NCI-H345 treated with DMSO at 0.1 percent for 48 hours (cell line): ENCODE data around the gene RNF213.

Source experiments
- DNase-seq: peaks from one replicate; lab custom pipeline; 2025; ENCODE audit not compliant: unreplicated experiment; lab: John Stamatoyannopoulos, UW

Gene RNF213

DNA sequence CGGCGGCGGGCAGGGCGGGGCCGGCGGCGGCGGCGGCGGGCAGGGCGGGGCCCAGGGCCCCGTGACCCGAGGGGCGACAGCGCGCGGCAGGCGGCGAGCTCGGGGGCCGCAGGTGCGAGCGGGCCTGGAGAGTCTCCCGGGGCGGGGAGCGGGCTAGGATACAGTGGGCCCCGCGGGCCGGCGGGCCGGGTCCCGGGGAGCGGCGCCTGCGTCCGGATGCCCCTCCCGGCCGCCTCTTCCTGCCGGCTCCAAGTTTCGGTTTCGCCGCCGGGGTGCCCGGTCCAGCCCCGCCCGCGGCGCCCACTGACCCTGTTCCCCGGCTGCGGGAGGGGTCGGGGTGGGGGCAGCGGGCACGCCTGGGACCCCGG, at the start of gene RNF213:
RNF213 (plus strand) TSS at position 62 of the 368 bp plus-strand sequence. CDS start 2,830 bp downstream, outside the sequence.
- DNase-seq = peak; percentile 41

DNA sequence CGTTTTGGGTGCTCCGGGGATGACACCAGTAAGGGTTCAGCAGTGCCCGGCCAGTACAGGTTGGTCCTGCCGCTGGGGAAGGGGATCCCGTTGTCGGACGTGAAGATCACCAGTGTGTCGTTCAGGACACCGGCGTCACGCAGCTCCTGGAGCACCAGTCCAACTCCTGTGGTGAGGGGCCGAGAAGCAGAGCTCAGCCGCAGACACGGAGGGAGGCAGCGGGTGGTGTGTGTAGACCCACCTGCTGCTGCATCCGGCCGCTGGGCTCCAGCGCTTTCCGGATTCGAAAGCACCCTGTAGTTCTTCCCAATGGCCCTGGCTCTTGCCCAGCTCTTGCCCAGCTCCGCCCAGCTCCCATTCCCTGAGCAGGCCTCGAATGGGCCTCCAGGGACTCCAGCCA, 48.5 kb upstream of the RNF213 start:
- DNase-seq = no peak

DNA sequence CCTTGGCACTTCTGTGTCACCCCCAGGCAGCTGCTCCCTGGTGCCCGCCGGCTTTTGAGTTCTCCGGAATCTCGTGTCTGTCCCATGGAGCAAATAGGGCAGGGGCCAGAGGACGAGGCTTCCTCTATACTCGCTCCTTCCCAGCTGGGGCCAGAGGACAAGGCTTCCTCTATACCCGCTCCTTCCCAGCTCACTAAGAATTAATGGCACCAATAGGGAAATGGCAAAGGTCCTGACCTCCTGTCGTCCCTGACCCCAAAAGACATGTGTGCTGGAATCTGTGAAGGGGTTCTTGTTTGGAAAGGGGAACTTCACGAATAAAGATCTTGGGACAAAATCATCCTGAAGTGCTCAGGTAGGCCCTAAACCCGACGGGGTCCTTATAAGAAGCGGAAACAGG, 48.1 kb upstream of the RNF213 start:
- DNase-seq = no peak

DNA sequence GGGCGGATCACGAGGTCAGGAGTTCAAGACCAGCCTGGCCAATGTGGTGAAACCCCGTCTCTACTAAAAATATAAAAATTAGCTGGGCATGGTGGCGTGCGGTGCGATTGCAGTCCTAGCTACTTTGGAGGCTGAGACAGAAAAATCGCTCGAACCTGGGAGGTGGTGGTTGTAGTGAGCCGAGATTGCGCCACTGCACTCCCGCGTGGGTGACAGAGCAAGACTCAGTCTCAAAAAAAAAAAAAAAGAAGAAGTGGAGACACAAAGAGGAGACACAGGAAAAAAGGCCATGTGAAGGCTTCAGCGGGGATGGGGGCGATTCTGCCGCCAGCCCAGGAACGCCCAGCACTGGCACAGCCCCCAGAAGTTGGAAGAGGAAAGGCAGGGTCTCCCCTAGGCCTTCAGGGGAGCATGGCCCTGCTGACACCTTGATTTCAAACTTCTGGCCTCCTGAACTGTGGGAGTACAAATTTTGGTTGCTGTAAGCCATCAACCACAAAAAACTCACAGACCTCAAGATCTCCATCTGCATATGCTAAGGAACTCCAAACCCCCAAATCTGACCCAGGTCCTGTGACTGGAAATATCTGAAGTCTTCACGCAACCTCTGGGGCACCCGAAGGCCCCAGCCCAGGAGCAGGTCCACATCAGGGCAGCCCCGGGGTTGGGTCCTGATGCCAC, 47.5 kb upstream of the RNF213 start:
- DNase-seq = no peak

DNA sequence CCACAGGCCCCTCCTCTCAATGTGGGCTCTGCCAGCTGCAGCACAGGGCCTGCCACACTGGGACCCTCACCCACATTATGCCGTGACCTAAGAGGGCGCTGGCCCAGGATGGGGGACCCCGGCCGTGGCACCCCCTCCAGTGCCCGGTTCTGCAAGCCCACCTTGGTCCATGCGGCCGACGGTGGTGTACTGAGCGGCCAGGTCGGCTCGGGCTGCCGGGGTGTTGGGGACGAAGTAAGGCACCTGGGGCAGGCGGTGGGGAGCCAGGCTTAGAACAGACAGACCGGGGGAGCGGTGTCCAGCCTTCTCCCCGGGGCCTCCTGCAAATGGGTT, 47.0 kb upstream of the RNF213 start:
- DNase-seq = no peak

DNA sequence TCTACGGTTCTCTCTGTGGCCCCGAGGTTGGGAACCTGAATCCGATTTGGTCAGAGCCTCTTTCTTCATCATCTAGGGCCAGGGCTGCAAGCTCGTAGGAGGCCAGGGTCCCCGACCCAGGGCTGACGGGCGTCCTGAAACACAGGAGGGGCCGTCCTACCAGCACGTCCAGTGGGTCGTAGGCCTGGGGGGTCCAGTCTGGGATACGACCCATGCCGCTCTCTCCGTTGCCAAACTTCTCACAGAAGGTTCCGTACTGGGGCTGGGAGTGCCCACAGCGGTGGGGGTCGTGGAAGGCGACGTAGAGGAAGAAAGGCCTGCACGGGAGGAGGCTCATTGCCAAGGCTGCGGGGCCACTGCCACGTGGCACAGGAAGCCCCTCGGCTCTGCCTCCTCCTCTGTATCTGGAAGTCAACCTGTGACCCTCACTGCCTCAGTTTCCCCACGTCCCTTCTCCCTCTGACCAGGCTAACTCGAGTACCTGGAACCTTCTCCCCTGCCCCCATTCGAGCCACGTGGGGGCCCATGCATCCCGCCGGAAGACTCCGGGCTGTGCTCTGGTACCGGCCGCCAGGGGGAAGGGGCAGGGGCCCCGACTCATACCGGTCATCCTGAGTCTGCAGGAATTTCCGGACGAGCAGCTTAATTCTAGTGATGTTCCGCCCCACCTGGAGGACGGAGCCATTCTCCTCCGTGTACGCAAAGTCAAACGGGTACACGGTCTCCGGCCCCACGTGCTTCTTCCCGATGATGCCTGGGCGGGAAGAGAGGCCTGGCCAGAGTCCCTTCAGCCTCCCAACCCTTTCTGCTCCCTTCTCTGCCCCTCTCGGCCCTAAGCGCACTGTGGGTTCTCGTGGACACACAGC, 46.4 kb upstream of the RNF213 start:
- DNase-seq = no peak

DNA sequence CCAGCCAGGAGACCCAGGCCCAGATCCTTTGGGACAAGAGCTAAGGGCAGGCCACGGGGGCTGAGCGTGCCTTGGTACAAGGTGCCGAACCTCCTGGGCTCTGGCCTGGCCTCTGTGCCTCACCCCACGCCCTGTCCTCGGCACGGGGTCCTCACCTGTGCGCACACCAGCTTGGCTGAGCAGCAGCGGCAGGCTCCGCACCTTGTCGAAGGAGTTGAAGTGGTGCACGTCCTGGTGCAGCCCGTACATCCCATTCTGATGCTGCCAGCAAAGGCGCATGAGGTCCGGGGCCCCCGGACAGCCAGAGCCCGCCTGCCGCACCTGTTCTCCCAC, 45.8 kb upstream of the RNF213 start:
- no peak for DNase-seq

DNA sequence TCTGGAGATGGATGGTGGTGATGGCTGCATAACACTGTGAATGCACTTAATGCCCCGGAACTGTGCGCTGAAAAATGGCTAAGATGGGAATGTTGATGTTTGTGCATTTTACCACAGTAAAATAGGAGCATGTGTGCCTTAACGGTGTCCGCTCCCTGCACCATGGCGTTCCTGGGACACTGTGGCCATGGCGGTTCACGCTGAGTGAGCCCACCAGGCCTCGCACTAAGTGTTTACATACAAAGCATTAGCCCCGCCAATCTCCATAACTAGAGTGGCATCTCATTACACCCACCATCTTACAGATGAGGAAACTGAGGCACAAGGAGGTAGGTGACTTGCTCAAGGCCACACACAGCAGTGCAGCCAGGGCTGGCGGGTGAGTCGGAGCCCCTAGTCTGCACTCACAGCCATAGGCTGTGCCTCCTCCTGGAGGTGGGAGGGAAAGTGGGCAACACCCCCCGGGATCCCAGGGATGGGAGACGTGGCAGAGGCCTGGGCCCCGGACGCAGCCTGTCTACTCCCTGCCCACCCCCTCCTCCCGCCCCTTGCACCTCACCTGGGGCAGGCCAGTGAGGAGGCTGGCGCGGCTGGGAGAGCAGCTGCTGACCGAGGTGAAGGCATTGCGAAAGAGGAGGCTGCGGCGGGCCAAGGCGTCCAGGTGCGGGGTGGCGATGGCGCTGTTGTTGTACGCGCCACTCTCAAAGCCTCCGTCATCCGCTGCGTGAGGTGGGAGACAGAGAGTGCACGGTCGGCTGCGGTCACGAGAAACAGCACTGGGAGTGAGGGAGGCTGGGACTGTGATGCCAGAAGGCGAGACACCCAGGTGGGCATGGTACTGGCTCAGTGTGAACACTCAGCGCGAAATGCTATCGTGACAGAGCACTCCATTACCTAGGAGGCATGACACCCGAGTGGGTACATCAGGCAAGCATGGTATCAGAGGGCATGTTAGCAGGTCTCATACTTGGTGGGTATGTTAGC, 43.9 kb upstream of the RNF213 start:
- no peak for DNase-seq

DNA sequence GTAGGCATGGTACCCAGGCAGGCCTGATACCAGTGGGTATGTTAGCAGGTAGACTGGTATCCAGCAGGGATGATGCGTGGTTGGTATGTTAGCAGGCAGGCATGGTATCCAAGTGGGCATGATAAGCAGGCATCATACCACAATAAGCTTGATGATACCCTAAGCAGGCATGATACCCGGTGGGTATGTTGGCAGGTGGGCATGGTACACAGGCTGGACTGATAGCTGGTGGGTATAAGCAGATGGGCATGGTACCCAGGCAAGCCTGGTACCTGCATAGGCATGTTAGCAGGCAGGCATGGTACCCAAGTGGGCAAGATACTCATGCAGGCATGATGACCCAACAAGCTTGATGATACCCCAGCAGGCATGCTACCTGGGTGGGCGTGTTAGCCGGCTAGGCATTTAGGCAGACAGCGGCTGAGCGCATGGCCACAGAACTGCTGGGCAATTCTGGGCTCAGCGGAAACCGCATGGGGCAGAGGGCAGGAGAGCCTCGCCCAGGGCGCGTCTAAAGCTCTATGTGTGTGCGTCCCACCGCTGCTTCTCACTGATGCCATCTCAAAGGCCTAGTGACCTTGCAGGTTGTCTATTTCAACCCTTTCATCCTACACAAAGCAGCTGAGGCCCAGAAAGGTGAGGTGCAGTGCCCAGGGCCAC, 42.8 kb upstream of the RNF213 start:
- no peak for DNase-seq

DNA sequence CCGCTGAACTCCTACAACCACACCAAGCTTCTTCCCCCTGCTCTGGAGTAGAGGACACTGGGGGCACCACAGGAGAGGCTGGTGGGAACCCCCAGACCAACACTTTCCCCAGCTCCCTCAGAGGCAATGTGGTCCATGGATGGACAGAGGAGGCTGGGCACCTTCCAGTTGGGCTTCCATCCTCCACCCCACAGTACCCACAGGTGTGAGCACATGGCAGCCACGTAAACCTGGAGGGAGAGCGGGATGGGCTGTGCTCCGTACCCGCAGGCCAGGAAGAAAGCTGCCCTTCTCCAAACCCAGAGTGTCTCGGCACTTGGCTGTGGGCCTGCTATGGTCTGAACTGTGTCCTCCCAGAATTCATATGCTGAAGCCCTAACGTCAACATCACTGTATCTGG, 42.3 kb upstream of the RNF213 start:
- DNase-seq = no peak

DNA sequence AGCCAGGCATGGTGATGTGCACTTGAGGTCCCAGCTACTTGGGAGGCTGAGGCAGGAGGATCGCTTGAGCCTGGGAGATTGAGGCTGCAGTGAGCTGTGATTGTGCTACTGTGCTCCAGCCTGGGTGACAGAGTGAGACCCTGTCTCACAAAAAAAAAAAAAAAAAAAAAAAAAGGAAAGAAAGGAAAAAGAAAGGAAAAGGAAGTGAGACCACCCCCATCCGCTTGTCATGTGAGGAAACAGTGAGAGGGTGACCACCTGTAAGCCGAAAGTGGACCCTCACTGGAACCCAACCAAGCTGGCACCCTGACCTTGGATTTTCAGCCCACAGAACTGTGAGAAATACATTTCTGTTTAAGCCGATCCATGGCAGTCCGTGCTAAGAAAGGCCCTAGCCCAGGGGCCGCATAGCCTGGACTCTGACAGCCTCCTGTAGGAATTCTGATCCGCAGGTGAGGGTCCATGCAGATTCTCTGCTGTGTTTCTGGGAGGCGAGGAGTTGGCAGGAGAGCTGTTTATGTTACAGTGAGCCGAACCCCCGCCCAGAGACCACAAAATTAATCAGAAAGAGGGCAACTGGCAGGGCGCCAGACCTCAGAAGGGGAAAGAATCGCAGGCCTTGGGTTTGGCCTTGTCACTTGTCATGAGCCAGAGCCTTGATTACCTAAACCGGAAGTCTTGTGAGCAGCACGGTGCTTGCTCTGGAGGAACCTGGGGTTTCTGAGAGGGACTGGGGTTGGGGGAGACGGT, 41.5 kb upstream of the RNF213 start:
- DNase-seq = peak; percentile 45

DNA sequence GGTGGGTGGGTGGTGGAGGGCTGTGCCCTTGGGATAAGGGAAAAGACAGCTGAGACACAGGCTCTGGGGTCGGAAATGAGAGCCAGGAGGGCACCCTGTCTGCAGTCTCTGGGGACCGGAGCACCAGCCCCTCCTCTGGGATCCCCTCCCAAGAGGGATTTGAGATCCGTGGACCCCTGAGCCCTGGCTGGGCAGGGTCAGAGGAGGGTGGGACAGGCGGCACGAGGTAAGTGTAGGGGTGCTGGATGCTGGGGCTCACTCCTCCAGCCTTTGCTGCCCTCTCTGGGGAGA, 40.9 kb upstream of the RNF213 start:
- no peak for DNase-seq

DNA sequence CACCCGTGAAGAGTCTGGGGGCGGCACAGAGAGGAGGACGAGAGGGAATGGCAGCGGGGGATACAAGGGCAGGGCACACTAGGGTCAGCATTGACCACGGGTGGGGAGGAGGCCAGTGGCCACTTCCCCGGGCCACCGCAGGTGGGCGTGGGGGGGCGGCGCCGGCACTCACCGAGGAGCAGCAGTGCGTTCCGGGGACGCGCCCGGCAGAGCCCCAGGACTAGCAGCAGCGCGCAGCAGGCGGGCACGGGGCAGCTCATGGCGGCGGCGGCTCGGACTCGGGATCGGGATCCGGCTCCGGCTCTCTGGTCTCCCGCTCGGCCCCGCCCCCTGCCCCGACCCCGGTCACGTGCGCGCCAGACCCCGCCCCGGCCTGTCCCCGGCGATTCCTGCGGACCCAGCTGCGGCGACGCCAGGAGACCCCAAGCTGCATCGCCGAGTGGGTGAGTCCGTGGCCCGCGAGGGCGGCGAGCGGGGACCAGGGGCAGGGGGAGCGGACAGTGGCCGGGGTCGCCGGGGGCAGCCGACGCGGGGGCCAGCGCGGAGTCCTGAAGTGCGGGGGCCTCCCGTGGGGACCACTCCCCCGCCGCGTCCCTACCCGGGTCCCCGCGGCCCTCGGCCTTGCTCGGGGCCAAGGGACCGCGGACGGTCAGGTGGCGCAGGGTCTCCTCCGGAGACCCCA, 40.5 kb upstream of the RNF213 start, which contains the start of the genes SGSH and SLC26A11:
SGSH (minus strand) TSS at position 280 of the 682 bp plus-strand sequence; CDS start at position 260, 20 bp downstream.
SLC26A11 (plus strand) TSS at position 374 of the 682 bp plus-strand sequence. CDS start 1,134 bp downstream, outside the sequence.
- peak; percentile 46 for DNase-seq

DNA sequence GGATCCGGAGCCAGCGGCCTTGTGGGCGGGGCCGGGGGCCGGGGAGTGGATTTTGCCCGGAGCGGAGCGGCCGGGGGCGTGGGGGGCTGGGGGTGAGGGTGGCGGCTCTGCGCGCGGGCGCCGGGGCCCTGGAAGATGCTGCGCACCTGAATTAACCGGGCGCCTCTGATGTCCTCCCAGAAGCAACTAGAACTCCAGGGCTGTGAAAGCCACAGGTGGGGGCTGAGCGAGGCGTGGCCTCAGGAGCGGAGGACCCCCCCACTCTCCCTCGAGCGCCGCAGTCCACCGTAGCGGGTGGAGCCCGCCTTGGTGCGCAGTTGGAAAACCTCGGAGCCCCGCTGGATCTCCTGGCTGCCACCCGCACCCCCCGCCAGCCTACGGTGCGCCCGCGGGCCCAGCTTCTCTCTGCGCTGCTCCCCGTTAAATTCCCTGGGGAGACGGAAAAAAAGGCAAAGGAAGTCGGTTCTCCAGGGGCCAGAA, 39.9 kb upstream of the RNF213 start:
- peak; percentile 42 for DNase-seq

DNA sequence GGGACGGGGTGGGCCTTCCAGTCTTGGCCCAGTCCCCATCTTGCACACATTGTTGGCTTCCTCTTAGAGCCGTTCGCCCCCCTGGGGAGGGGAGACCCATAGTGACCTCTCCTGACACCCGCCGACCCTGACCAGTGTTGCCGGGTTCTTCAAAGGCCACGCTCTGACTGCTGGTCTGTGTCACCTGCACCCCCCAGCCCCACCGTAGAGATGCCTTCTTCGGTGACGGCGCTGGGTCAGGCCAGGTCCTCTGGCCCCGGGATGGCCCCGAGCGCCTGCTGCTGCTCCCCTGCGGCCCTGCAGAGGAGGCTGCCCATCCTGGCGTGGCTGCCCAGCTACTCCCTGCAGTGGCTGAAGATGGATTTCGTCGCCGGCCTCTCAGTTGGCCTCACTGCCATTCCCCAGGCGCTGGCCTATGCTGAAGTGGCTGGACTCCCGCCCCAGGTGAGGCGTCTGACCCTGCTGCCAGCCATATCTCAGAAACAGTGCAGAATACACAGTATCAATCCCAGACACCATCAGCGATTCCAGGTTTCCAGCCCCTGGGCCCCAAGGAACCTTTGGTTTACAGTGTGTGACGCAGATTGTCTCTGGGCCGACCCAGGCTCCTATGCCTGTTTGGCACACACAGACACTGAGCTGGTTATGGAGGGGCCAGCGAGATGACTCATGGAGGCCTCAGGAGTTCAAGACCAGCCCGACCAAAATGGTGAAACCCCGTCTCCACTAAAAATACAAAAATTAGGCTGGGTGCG, 39.1 kb upstream of the RNF213 start:
- DNase-seq = no peak

DNA sequence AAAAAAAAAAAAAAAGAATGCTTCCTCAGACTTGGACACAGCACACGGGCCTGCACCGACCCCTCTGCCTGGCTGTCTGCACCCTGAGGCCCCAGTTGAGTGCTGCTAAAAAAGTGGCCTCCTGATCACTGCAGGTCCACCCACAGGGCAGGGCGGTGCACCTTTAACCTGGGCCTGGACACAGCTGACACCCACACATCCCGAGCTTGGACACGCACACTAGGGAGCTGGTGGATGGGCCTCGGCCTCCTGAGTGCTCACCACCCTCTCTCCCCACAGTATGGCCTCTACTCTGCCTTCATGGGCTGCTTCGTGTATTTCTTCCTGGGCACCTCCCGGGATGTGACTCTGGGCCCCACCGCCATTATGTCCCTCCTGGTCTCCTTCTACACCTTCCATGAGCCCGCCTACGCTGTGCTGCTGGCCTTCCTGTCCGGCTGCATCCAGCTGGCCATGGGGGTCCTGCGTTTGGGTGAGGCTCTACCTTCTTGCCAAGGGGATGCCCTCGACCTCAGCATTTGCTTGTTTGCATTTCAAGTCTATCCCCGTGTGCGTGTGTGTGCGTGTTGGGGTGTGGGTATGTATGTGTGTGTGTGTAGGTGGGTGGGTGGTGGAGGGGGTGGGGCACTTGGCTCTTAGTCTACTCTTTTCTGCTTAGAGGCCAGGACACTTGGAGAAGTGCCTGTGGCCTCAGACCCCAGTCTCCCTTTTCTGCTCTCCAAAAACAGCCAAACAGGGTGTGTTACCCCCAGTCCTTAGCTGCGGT, 38.1 kb upstream of the RNF213 start:
- DNase-seq = no peak

DNA sequence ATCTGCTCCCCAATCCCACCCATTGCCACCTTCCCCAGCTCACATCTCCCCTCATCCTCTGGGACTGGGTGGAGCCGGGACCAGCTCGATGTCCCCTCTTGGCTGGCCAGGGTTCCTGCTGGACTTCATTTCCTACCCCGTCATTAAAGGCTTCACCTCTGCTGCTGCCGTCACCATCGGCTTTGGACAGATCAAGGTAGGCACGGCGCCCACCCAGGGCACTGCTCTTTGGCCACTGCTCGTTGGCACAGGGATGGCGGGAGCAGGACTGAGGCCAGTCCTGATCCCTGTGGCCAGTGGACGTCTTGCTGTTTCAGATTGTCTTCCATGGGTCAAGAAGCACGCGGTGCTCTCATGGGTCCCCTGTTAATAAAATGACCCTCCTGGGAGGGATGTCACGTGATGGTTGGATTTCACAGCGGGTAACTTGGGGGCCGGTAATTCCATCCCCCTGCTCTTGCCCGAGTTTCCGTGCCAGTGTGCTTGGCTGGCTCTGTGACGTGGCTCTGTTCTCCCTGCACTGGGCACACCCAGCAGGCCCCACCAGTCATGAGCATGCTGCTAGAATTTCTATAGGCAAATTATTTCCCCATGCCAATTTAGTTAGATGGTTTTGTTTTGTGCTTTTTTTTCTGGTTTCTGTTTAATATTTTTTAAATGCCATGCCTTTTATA, 37.4 kb upstream of the RNF213 start:
- DNase-seq = no peak
